B cell (primary cell): Measurements from ENCODE around the gene ZDHHC11. TPM values are rescaled to one million over a fixed set of nuclear protein-coding genes. Genes with fewer than 3 reads are reported as not detected.
"Not testable (repeated sequence)": the region's sequence is repeated elsewhere in the genome, so short reads cannot be mapped to it uniquely, and the experiment has no call there.

Experiments used
- ATAC-seq: fragments of 200-7000 bp; cut with Tn5 transposase; one replicate; pipeline ENCODE4 v1.10.0; 2021; ENCODE audit warnings: low read depth, mild to moderate bottlenecking, moderate number of reproducible peaks, moderate library complexity
- CTCF ChIA-PET: fragments of 350-600 bp; sonication (Branson Sonifier 250); formaldehyde crosslinking; loops from one replicate; lab custom pipeline; 2021; ENCODE audit warnings: antibody characterized with exemption, inconsistent platforms; lab: Charles Lee
- POLR2A ChIA-PET: fragments of 350-600 bp; sonication (Branson Sonifier 250); formaldehyde crosslinking; loops from one replicate; lab custom pipeline; 2021; ENCODE audit warnings: antibody characterized with exemption; lab: Charles Lee
- DNase-seq: peaks from one replicate; pipeline ENCODE4 v3.0.0; 2013
- H2AFZ ChIP-seq: 2 replicates; pipeline ENCODE4 v1.6.1; 2012; ENCODE audit warnings: mild to moderate bottlenecking, low read depth, low read length; ENCODE audit not compliant: insufficient read depth, poor library complexity, severe bottlenecking
- H3K27ac ChIP-seq, 2 donors: 1 replicate in 1 of 2; 2 replicates in 1 of 2; pipeline ENCODE4 v1.5.1; 2012 to 2013; ENCODE audit warnings: low read length in 2 of 2, mild to moderate bottlenecking in 2 of 2, moderate library complexity in 1 of 2
- H3K27me3 ChIP-seq, 4 experiments: fragments of 200-600 bp in 1 of 4; sonication (generic) in 1 of 4; replicated peaks in 1 of 4; 1 replicate in 2 of 4; 2 replicates in 2 of 4; pipeline versions ENCODE4 v1.6.1 to v1.7.0; 2013 to 2016; ENCODE audit warnings: low read length in 3 of 4, mild to moderate bottlenecking in 2 of 4, mixed read lengths in 1 of 4, moderate library complexity in 1 of 4; ENCODE audit not compliant: insufficient read depth in 4 of 4, control insufficient read depth in 3 of 4; ENCODE audit errors: control extremely low read depth in 1 of 4
- H3K36me3 ChIP-seq, 2 experiments: replicated peaks in 1 of 2; 1 replicate in 1 of 2; 2 replicates in 1 of 2; pipeline versions ENCODE4 v1.6.1 to v1.7.1; 2013; ENCODE audit warnings: low read length in 1 of 2; ENCODE audit not compliant: insufficient read depth in 2 of 2, control insufficient read depth in 1 of 2; ENCODE audit errors: control extremely low read depth in 1 of 2, extremely low read depth in 1 of 2
- H3K4me1 ChIP-seq, 2 donors: fragments of 200-600 bp in 1 of 2; sonication (generic) in 1 of 2; 1 replicate in 1 of 2; 2 replicates in 1 of 2; pipeline versions ENCODE4 v1.5.1 to v1.6.1; 2013 to 2017; ENCODE audit warnings: low read length in 2 of 2; ENCODE audit not compliant: control insufficient read depth in 2 of 2, insufficient read depth in 2 of 2
- H3K4me2 ChIP-seq: replicated peaks from 2 replicates; pipeline ENCODE3; 2012; ENCODE audit warnings: mild to moderate bottlenecking, low read depth, low read length; ENCODE audit not compliant: poor library complexity, severe bottlenecking
- H3K4me3 ChIP-seq, 5 experiments: fragments of 200-600 bp in 1 of 5; sonication (generic) in 1 of 5; 1 replicate in 3 of 5; 2 replicates in 2 of 5; pipeline versions ENCODE4 v1.5.1 to v1.7.0; 2011 to 2016; ENCODE audit warnings: low read length in 4 of 5, mild to moderate bottlenecking in 4 of 5, low read depth in 2 of 5, control low read depth in 1 of 5, moderate library complexity in 1 of 5; ENCODE audit not compliant: insufficient read depth in 1 of 5; ENCODE audit errors: control extremely low read depth in 1 of 5, extremely low read depth in 1 of 5
- H3K79me2 ChIP-seq: fragments of 200-600 bp; sonication (generic); one replicate; pipeline ENCODE4 v1.6.0; 2016; ENCODE audit warnings: low read length; ENCODE audit not compliant: control insufficient read depth, insufficient read depth
- H3K9ac ChIP-seq: fragments of 200-600 bp; sonication (generic); 2 replicates; pipeline ENCODE4 v1.6.1; 2017; ENCODE audit warnings: mild to moderate bottlenecking, low read length, moderate library complexity
- H3K9me3 ChIP-seq, 3 donors: one replicate each; pipeline versions ENCODE4 v1.6.1 to v1.7.1; 2013; ENCODE audit warnings: low read length in 2 of 3; ENCODE audit not compliant: control insufficient read depth in 2 of 3, insufficient read depth in 1 of 3; ENCODE audit errors: control extremely low read depth in 1 of 3
- H4K20me1 ChIP-seq: 2 replicates; pipeline ENCODE4 v1.6.0; 2012; ENCODE audit warnings: mild to moderate bottlenecking, low read length; ENCODE audit not compliant: insufficient read depth, control insufficient read depth, poor library complexity, severe bottlenecking
- H3K27ac Mint-ChIP-seq: one replicate; pipeline ENCODE4 v1.8.0; 2021; ENCODE audit warnings: mixed read lengths
- H3K27me3 Mint-ChIP-seq: one replicate; pipeline ENCODE4 v1.8.0; 2021; ENCODE audit warnings: mixed read lengths
- H3K4me1 Mint-ChIP-seq: one replicate; pipeline ENCODE4 v1.8.0; 2021; ENCODE audit warnings: mixed read lengths
- H3K4me3 Mint-ChIP-seq: one replicate; pipeline ENCODE4 v1.8.0; 2021; ENCODE audit warnings: mixed read lengths
- H3K9me3 Mint-ChIP-seq: one replicate; pipeline ENCODE4 v1.8.0; 2022; ENCODE audit warnings: mixed read lengths; ENCODE audit not compliant: insufficient read depth
- WGBS: methylation state at CpG from one replicate; pipeline ENCODE4 v1.1.5; 2013; ENCODE audit warnings: missing lambda C conversion rate; ENCODE audit not compliant: insufficient coverage; 5-methylcytosine and 5-hydroxymethylcytosine counted together
- intact Hi-C: fragments of 100-400 bp; cut with micrococcal nuclease; formaldehyde crosslinking; loops from one replicate; pipeline ENCODE4 v1.10.0; 2022
- polyA plus RNA-seq: library from polyadenylated mRNA; depleted of rRNA; stranded (reverse); fragments of >200 nt; gene quantifications from 2 replicates; pipeline ENCODE4 v1.2.3, GENCODE V29; 2012
- total RNA-seq, 2 donors: library from RNA; stranded (reverse); fragments of 120-200 nt in 1 of 2; gene quantifications; 1 replicate in 1 of 2; 2 replicates in 1 of 2; pipeline versions ENCODE4 v1.2.3 to v1.2.4, GENCODE V29; 2013 to 2022

Gene ZDHHC11
- total and polyA plus RNA-seq, 2 donors (not counting 1 experiment from before 2014, with no cell fraction given), result 0.69 to 3.0 TPM

DNA sequence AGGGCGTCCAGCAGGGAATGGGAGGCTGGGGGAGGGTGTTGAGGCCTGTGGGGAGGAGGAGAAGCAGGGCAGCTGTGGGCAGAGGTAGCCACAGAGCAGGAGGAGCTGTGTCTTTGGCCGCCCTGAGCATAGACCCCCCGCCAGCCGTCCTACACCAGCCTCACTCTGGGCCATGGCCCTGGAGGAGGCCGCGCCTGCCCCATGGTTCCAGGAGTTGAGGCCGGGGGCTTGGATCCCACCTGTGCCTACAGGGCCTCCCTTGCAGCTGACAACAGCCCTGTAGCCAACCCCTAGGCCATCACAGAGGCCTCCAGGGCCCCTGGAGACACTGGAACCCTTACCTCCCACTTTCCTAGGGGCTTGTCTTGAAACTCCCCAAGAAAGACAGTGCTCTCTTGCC is 3.0 kb downstream of the ZDHHC11 start:
- POLR2A ChIA-PET, H3K4me2 ChIP-seq: not testable (repeated sequence)

DNA sequence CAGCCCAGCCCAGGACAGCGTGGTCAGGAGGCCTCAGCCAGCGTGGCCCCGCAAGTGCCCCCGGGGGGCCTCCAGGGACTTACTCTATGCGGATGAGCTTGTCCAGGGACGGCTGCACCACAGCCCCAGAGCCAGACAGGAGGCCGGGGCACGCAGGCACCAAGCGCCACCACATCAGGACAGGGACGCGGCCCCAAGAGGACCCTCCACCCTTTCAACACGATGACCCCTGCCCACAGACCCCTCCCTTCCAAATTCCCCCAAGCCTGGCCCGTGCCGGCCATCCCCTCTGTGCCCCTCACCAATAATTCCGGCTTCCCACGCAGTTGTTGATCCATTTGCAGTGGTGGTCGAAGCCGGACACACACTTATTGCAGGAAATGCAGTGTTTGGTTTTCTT is 3.6 kb downstream of the ZDHHC11 start:
- DNase-seq, H3K36me3 ChIP-seq, H3K27me3 ChIP-seq, H3K27me3 Mint-ChIP-seq, H3K9ac ChIP-seq, H3K4me2 ChIP-seq, H3K4me1 Mint-ChIP-seq, CTCF ChIA-PET, H3K79me2 ChIP-seq, H4K20me1 ChIP-seq, H3K4me1 ChIP-seq, H3K4me3 Mint-ChIP-seq, ATAC-seq, H3K27ac ChIP-seq, POLR2A ChIA-PET, intact Hi-C loops, H3K9me3 Mint-ChIP-seq, H2AFZ ChIP-seq, H3K27ac Mint-ChIP-seq, H3K9me3 ChIP-seq, H3K4me3 ChIP-seq: not testable (repeated sequence)
- WGBS, result 100% methylated on average over 5 of the region's 18 CpGs

More for the DNA sequence above, 3.0 kb downstream of the ZDHHC11 start:
- H3K4me1 ChIP-seq, H2AFZ ChIP-seq, H4K20me1 ChIP-seq, ATAC-seq, H3K4me1 Mint-ChIP-seq, H3K9me3 ChIP-seq, H3K27ac ChIP-seq, H3K79me2 ChIP-seq, H3K4me3 ChIP-seq, H3K4me3 Mint-ChIP-seq, CTCF ChIA-PET, H3K27me3 Mint-ChIP-seq, H3K27ac Mint-ChIP-seq, H3K9me3 Mint-ChIP-seq, intact Hi-C loops, H3K27me3 ChIP-seq, H3K9ac ChIP-seq, H3K36me3 ChIP-seq, DNase-seq: not testable (repeated sequence)
- no CpG with 5 or more reads among the region's 7 CpGs for WGBS

DNA sequence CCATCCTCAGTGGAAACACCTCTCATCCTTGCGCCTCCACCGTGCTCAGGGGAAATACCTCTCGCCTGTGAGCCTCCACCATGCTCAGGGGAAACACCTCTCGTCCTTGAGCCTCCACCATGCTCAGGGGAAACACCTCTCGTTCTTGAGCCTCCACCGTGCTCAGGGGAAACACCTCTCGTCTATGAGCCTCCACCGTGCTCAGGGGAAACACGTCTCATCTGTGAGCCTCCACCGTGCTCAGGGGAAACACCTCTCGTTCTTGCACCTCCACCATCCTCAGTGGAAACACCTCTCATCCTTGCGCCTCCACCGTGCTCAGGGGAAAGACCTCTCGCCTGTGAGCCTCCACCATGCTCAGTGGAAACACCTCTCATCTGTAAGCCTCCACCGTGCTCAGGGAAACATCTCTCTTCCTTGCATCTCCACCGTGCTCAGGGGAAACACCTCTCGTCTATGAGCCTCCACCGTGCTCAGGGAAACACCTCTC is 4.1 kb downstream of the ZDHHC11 start:
- ATAC-seq, H3K4me2 ChIP-seq, H2AFZ ChIP-seq, H3K9me3 Mint-ChIP-seq, H3K27ac Mint-ChIP-seq, H3K4me3 ChIP-seq, H3K4me3 Mint-ChIP-seq, H3K9ac ChIP-seq, H3K27ac ChIP-seq, H4K20me1 ChIP-seq, H3K4me1 ChIP-seq, DNase-seq, H3K9me3 ChIP-seq, H3K4me1 Mint-ChIP-seq, H3K36me3 ChIP-seq, H3K79me2 ChIP-seq, H3K27me3 Mint-ChIP-seq, H3K27me3 ChIP-seq, intact Hi-C loops, POLR2A ChIA-PET, CTCF ChIA-PET: not testable (repeated sequence)
- 55% methylated on average over 18 of the region's 18 CpGs for WGBS

GRCh38 chr5:845676-846601 is 4.8 kb downstream of the ZDHHC11 start:
- H3K9me3 Mint-ChIP-seq, POLR2A ChIA-PET, H3K27me3 Mint-ChIP-seq, CTCF ChIA-PET, H2AFZ ChIP-seq, ATAC-seq, H3K36me3 ChIP-seq, H4K20me1 ChIP-seq, H3K9ac ChIP-seq, H3K27ac ChIP-seq, H3K4me1 Mint-ChIP-seq, H3K4me2 ChIP-seq, H3K9me3 ChIP-seq, DNase-seq, H3K27ac Mint-ChIP-seq, H3K4me3 ChIP-seq, H3K4me1 ChIP-seq, H3K4me3 Mint-ChIP-seq, H3K27me3 ChIP-seq, H3K79me2 ChIP-seq, intact Hi-C loops: not testable (repeated sequence)
- WGBS, result 73% methylated on average over 15 of the region's 35 CpGs
